GM19099 (cell line): ENCODE data around the gene COQ8B.

Source experiments
- POLR2A ChIP-seq: IDR thresholded peaks from 3 replicates; pipeline ENCODE4 v1.6.1; 2011; ENCODE audit warnings: low read depth; ENCODE audit not compliant: insufficient read length; ENCODE audit errors: extremely low read depth

COQ8B gene

GRCh38 chr19:40677156-40677555 lies 39.5 kb downstream of the COQ8B start:
- no peak for TF ChIP-seq POLR2A

GRCh38 chr19:40674291-40674690 lies 42.4 kb downstream of the COQ8B start:
- no peak for TF ChIP-seq POLR2A

DNA sequence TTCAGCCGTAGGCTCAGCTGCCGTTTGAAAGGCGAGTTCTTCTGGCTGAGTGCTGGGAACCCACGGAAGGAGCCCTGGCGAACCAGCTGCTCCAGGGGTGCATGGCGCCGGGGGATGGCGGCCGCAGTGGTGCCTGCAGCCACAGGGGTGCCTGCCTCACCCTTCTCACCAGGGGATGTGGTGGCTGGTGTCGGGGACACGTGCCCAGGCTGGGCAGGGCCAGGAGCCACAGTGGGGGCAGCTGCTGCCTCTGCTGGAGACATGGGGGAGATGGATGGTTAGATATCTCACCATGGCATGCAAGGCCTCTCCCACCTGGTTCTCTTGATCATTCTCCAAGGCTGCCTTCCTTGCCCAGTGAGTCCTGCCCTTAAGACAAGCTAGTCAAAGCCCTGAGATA lies 43.3 kb downstream of the COQ8B start:
- TF ChIP-seq POLR2A = no peak

DNA sequence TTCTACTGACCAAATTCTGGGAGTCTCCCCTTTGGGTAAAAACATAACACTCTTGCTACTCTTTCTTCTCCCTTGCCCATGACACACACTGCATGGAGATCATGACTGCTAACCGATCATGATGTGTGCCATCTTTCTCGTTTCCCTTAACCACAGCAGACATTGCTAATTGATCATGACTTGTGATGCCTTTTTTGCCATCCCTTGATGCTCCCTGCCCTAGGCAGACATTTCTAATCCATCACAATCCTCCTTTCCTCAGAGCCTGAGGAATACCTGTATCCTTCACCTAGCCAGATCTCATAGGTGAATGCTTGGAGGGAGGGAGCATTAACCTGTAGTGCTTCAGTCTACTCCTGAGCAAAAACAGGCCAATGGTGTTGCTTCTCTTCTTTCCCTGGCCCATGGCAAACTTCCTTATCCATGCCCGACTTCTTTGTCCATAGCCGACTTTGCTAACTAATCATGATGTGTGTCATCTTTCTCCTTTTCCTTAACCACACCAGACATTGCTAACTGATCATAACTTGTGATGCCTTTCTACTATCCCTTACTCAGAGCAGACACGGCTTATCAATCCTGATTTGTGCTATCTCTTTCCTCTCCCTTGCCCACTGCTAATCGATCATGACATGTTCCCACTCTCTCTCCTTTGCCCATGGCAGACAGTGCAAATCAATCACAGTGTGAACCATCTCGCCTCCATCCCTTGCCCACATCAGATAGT lies 44.0 kb downstream of the COQ8B start:
- no peak for TF ChIP-seq POLR2A

GRCh38 chr19:40672038-40672437 lies 44.6 kb downstream of the COQ8B start:
- no peak for TF ChIP-seq POLR2A

- TF ChIP-seq POLR2A = no peak
Measured at GRCh38 chr19:40671404-40671803, 45.3 kb downstream of the COQ8B start.

DNA sequence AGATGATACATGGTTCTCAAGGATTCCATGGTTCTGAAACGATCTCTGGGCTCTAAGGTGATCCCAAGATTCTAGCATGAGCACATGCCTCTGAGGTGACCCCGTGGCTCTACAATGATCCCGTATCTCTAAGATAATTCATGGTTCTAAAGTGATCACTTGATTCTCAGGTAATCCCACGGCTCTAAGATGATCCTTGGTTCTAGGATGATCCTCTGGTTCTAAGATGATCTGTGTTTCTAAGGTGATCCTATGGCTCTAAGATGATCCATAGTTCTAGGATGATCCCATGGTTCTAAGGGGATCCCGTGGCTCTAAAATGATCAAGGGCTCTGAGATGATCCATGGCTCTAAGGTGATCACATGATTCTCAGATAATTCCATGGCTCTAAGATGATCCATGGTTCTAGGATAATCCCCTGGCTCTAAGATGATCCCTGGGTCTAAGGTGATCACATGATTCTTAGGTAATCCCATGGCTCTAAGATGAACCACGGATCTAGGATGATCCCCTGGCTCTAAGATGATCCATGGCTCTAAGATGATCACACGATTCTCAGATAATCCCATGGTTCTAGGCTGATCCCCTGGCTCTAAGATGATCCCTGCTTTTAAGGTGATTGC lies 47.6 kb downstream of the COQ8B start:
- TF ChIP-seq POLR2A = no peak

- TF ChIP-seq POLR2A = no peak
Measured at GRCh38 chr19:40667602-40668001, 49.1 kb downstream of the COQ8B start.

GRCh38 chr19:40666803-40667438 lies 49.8 kb downstream of the COQ8B start:
- TF ChIP-seq POLR2A = no peak

DNA sequence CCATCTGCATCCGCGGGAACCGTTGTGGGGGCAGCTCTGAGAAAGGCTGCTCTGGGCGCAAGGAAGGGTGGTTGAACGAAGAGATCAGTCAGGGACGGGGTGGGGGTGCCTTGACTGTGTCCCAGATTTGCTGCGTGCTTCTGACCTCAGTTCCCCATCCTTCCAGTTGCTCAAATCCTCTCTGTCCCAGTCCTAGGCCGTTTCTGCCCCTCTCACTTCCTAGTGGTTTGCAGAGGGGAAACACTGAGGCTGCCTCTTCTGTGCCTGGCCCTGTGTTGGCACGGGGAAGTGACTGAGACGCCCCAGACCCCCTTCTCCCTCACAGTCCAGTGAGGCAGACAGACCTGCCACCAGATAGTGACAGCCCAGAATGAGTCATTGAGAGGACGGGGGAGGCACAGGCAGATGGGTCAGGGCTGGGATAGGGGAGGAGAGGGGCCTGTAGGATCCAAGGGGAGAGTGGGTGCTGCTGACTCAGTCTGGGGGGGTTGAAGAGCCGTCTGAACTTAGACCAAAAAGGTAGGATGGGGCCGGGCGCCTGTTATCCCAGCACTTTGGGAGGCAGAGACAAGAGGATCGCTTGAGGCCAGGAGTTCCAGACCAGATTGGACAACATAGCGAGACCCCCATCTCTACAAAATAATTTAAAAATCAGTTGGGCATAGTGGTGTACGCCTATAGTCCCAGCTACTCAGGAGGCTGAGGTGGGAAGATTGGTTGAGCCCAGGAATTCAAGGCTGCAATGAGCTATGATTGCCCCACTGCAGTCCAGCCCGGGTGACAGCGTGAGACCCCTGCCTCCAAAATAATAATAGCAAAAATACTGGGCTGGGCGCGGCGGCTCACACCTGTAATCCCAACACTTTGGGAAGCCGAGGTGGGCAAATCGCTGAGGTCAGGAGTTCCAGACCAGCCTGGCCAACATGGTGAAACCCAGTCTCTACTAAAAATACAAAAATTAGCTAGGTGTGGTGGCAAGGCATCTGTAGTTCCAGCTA lies 52.7 kb downstream of the COQ8B start:
- no peak for TF ChIP-seq POLR2A

- peak; percentile 39 for TF ChIP-seq POLR2A
Measured at GRCh38 chr19:40662925-40663694, 53.6 kb downstream of the COQ8B start.

DNA sequence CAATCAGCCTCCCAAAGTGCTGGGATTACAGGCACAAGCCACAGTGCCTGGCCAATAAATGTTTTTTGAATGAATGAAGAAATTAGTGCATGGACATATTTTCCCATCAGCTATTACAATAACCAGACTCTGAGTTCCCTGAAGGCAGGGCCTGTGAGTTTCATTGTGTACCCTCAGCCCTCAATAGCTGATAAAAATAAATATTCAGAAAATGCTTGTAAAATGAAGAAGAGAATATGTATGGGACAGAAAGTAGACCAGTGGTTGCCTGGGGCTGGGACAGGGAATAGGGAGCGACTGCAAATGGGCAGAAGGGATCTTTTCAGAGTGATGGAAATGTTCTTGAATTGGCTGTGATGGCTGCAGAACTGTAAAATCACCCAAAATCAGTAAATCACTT lies 55.1 kb downstream of the COQ8B start:
- TF ChIP-seq POLR2A = no peak

- TF ChIP-seq POLR2A = no peak
Measured at GRCh38 chr19:40659566-40659965, 57.1 kb downstream of the COQ8B start.

GRCh38 chr19:40659116-40659515 lies 57.6 kb downstream of the COQ8B start:
- no peak for TF ChIP-seq POLR2A
